A673 (cell line): ENCODE measurements around the gene TMEM232. TPM values are rescaled to one million over a fixed set of nuclear protein-coding genes. Genes with fewer than 3 reads are reported as not detected.

Experiments
- BruUV-seq: library from RNA; stranded (reverse); fragments of 400-500 nt; replicated peaks from 2 replicates; lab custom pipeline; 2021; lab: Mats Ljungman, UMichigan
- CTCF ChIA-PET: fragments of 300-600 bp; sonication (Branson Sonifier 250); formaldehyde crosslinking; loops from one replicate; lab custom pipeline; 2022; ENCODE audit warnings: antibody characterized with exemption; lab: Charles Lee
- POLR2A ChIA-PET: fragments of 300-600 bp; sonication (Branson Sonifier 250); formaldehyde crosslinking; loops from one replicate; lab custom pipeline; 2022; ENCODE audit warnings: antibody characterized with exemption; ENCODE audit not compliant: low non-redundant PET; lab: Charles Lee
- DNase-seq: peaks from one replicate; pipeline ENCODE4 v3.0.0-alpha.2; 2015; ENCODE audit warnings: low spot score
- H3K27ac ChIP-seq: fragments of 200-600 bp; sonication (generic); 2 replicates; pipeline ENCODE4 v1.5.1; 2016; ENCODE audit warnings: mixed run types, low read depth, mild to moderate bottlenecking, mixed read lengths, antibody characterized with exemption, low read length; ENCODE audit not compliant: poor library complexity, severe bottlenecking
- H3K27me3 ChIP-seq: fragments of 200-600 bp; sonication (generic); replicated peaks from 2 replicates; pipeline ENCODE4 v1.6.1; 2017; ENCODE audit warnings: mixed run types, low read depth, mild to moderate bottlenecking, mixed read lengths, antibody characterized with exemption, low read length; ENCODE audit not compliant: insufficient read depth, poor library complexity
- H3K36me3 ChIP-seq: fragments of 200-600 bp; sonication (generic); 2 replicates; pipeline ENCODE4 v1.6.1; 2016; ENCODE audit warnings: mixed run types, mild to moderate bottlenecking, mixed read lengths, antibody characterized with exemption, low read length; ENCODE audit not compliant: insufficient read depth, poor library complexity, severe bottlenecking
- H3K4me1 ChIP-seq: fragments of 200-600 bp; sonication (generic); 2 replicates; pipeline ENCODE4 v1.6.1; 2017; ENCODE audit warnings: mixed run types, mild to moderate bottlenecking, mixed read lengths, antibody characterized with exemption, low read length; ENCODE audit not compliant: insufficient read depth, poor library complexity, severe bottlenecking
- H3K4me3 ChIP-seq: fragments of 200-600 bp; sonication (generic); 2 replicates; pipeline ENCODE4 v1.5.1; 2016; ENCODE audit warnings: low read depth, mixed run types, mild to moderate bottlenecking, mixed read lengths, low read length; ENCODE audit not compliant: poor library complexity, severe bottlenecking
- H3K9me3 ChIP-seq: fragments of 200-600 bp; sonication (generic); 2 replicates; pipeline ENCODE4 v1.6.1; 2016; ENCODE audit warnings: mixed run types, low read depth, mild to moderate bottlenecking, mixed read lengths, antibody characterized with exemption, low read length; ENCODE audit not compliant: poor library complexity, severe bottlenecking
- EZH2 ChIP-seq: fragments of 200-600 bp; sonication (generic); IDR thresholded peaks from 2 replicates; pipeline ENCODE4 v1.6.1; 2017; ENCODE audit warnings: borderline replicate concordance, low read depth, mild to moderate bottlenecking, mixed read lengths, antibody characterized with exemption, low read length; ENCODE audit not compliant: poor library complexity, severe bottlenecking
- intact Hi-C: fragments of 100-400 bp; cut with micrococcal nuclease; formaldehyde crosslinking; loops from one replicate; pipeline ENCODE4 v1.10.0; 2022; ENCODE audit not compliant: unreplicated experiment
- total RNA-seq: library from RNA; stranded (reverse); gene quantifications from 2 replicates; pipeline ENCODE4 v1.2.3, GENCODE V29; 2021
- TF ChIP-seq, protein P1 (sequence below): fragments of 300-800, 200-600 bp; sonication (generic); conservative IDR thresholded peaks from 2 replicates; pipeline ENCODE4 v1.5.1; 2017; ENCODE audit warnings: low read depth, mild to moderate bottlenecking, antibody characterized with exemption, low read length, moderate library complexity, mixed read lengths

The TMEM232 gene
- total RNA-seq, 1 experiment from 2014 or later, result 0.82 TPM

DNA sequence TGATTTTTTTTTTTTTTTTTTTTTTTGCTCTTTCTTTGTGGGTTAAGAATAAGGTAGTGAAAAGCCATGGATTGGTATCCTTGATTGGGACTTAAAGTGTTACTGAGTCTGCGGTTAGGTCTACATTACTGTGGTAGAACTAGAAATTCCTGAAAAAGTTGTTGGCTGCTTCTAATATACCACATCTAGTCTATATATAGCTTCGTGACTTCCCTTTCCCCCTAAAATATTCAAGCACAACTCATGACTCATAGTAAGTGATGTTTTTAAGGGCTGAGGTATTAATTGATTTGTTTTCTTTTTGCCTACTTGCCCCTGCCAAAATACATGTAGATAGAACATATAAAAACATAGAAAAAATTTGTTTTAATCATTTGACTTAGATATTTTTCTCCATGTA, 247.6 kb downstream of the TMEM232 start:
- CTCF ChIA-PET, result no interaction called here
- H3K36me3 ChIP-seq, result no peaks in the 10 kb centered on the region
- peak; percentile 12 for DNase-seq
- BruUV-seq, result no TSS peak
- TF ChIP-seq EZH2, result no peak
- TF ChIP-seq, protein P1, sequence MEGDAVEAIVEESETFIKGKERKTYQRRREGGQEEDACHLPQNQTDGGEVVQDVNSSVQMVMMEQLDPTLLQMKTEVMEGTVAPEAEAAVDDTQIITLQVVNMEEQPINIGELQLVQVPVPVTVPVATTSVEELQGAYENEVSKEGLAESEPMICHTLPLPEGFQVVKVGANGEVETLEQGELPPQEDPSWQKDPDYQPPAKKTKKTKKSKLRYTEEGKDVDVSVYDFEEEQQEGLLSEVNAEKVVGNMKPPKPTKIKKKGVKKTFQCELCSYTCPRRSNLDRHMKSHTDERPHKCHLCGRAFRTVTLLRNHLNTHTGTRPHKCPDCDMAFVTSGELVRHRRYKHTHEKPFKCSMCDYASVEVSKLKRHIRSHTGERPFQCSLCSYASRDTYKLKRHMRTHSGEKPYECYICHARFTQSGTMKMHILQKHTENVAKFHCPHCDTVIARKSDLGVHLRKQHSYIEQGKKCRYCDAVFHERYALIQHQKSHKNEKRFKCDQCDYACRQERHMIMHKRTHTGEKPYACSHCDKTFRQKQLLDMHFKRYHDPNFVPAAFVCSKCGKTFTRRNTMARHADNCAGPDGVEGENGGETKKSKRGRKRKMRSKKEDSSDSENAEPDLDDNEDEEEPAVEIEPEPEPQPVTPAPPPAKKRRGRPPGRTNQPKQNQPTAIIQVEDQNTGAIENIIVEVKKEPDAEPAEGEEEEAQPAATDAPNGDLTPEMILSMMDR, result no peak
- no peaks in the 10 kb centered on the region for H3K27me3 ChIP-seq
- no peak overlapping the region for H3K27ac ChIP-seq
- no peak overlapping the region for H3K4me3 ChIP-seq
- no peaks in the 10 kb centered on the region for H3K9me3 ChIP-seq
- intact Hi-C loops, result no loop called here
- POLR2A ChIA-PET, result no interaction called here
- H3K4me1 ChIP-seq, result peaks cover 7% of the 10 kb centered on the region

DNA sequence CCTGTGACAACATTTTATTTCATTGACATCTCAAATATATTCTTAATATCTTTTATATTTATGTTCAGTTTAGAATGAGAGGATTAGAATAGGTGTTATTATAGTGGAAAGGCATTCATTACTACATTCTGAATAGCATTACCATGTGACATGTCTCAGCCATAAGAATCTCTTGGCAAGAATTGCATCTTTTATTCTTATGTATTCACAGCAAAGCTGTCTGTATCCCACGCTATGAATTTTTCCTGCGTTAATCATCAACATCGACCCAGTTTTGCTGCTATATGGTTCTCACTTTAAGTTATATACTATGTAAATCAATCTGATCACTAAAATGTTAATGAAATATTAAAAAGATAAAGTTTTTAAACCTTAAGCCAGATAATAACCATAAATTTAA, 248.6 kb downstream of the TMEM232 start:
- intact Hi-C loops, result no loop called here
- H3K36me3 ChIP-seq, result no peaks in the 10 kb centered on the region
- peak; percentile 14 for DNase-seq
- POLR2A ChIA-PET, result no interaction called here
- H3K4me1 ChIP-seq, result peaks cover 7% of the 10 kb centered on the region
- BruUV-seq, result no TSS peak
- no peak overlapping the region for H3K27ac ChIP-seq
- no peak for TF ChIP-seq EZH2
- TF ChIP-seq, protein P1, result no peak
- H3K4me3 ChIP-seq, result no peak overlapping the region
- H3K27me3 ChIP-seq, result no peaks in the 10 kb centered on the region
- H3K9me3 ChIP-seq, result no peaks in the 10 kb centered on the region
- CTCF ChIA-PET, result no interaction called here

DNA sequence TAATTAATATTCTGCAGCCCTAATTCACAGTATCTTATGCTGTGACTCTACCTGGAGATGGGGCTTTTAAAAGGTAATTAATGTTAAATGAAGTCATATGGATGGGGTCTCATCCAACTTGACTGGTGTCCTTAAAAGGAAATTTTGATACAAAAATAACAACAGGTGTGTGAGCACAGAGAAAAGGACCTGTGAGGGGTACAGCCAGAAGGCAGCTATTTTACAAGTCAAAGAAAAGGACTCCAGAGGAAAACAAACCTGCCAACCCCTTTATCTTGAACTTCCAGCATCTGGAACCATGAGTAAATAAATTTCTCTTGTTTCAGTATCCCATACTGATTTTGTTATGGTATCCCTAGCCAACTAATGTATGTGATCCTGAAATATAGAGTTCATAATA, 250.3 kb downstream of the TMEM232 start:
- Histone ChIP-seq H3K9me3 (peaks cover 3% of the 10 kb centered on the region), H3K27me3 (no peaks in the 10 kb centered on the region), H3K4me1 (peaks cover 7% of the 10 kb centered on the region), H3K4me3 (no peak overlapping the region), H3K36me3 (no peaks in the 10 kb centered on the region), H3K27ac (no peak overlapping the region)
- no peak for DNase-seq
- ChIA-PET POLR2A (no interaction called here), CTCF (no interaction called here)
- TF ChIP-seq, protein P1, result no peak
- TF ChIP-seq EZH2, result no peak
- no TSS peak for BruUV-seq
- intact Hi-C loops, result no loop called here
